Activated CD8-positive, alpha-beta memory T cell treated with anti-CD3 and anti-CD28 coated beads for 48 hours (primary cell): ENCODE data around the gene NXF1.
"Not testable (repeated sequence)": the region's sequence is repeated elsewhere in the genome, so short reads cannot be mapped to it uniquely, and the experiment has no call there.

Source experiments
- DNase-seq, 3 experiments: peaks; one replicate each; pipeline ENCODE4 v3.0.0-alpha.2; 2020; ENCODE audit warnings: low read depth in 2 of 3, low spot score in 2 of 3

The NXF1 gene

GRCh38 chr11:62805076-62805892 lies at the start of gene NXF1:
Gene NXF1, minus strand, starts transcription at chr11:62805440. Its CDS starts 84 bp downstream, at chr11:62805356.
- DNase-seq, result peak; percentile 93 to 99 (median 98)

- no peak for DNase-seq
Measured at GRCh38 chr11:62854013-62854824, 49.0 kb upstream of the NXF1 start.

GRCh38 chr11:62853279-62853965 lies 48.2 kb upstream of the NXF1 start:
- no peak for DNase-seq

- DNase-seq, result no peak
Measured at GRCh38 chr11:62852523-62853188, 47.4 kb upstream of the NXF1 start.

- no peak for DNase-seq
Measured at GRCh38 chr11:62851807-62852522, 46.7 kb upstream of the NXF1 start.

GRCh38 chr11:62850911-62851806 lies 45.9 kb upstream of the NXF1 start:
- DNase-seq, result peak in 1 of 3 experiments; percentile 39

GRCh38 chr11:62847767-62848314 lies 42.6 kb upstream of the NXF1 start:
- no peak for DNase-seq

GRCh38 chr11:62846177-62846576 lies 40.9 kb upstream of the NXF1 start:
- DNase-seq, result no peak

GRCh38 chr11:62844154-62844553 lies 38.9 kb upstream of the NXF1 start:
- no peak for DNase-seq

- DNase-seq, result no peak
Measured at GRCh38 chr11:62843466-62843865, 38.2 kb upstream of the NXF1 start.

GRCh38 chr11:62842891-62843290 lies 37.7 kb upstream of the NXF1 start:
- not testable (repeated sequence) for DNase-seq

GRCh38 chr11:62842171-62842741 lies 37.0 kb upstream of the NXF1 start:
- no peak for DNase-seq

GRCh38 chr11:62841361-62842170 lies 36.3 kb upstream of the NXF1 start:
- peak in 2 of 3 experiments; percentile 51 to 84 for DNase-seq

GRCh38 chr11:62840721-62841360 lies 35.6 kb upstream of the NXF1 start:
- DNase-seq, result peak in 2 of 3 experiments; percentile 56 to 65

- DNase-seq, result peak in 2 of 3 experiments; percentile 69 to 73
Measured at GRCh38 chr11:62839050-62839945, 34.1 kb upstream of the NXF1 start, which contains the start of gene WDR74. Gene WDR74, minus strand, starts transcription at chr11:62839590. Its CDS starts 20 bp downstream, at chr11:62839570.

GRCh38 chr11:62835336-62835735 lies 30.1 kb upstream of the NXF1 start:
- no peak for DNase-seq
